ENCODE data around the gene CHSY1.

DNA sequence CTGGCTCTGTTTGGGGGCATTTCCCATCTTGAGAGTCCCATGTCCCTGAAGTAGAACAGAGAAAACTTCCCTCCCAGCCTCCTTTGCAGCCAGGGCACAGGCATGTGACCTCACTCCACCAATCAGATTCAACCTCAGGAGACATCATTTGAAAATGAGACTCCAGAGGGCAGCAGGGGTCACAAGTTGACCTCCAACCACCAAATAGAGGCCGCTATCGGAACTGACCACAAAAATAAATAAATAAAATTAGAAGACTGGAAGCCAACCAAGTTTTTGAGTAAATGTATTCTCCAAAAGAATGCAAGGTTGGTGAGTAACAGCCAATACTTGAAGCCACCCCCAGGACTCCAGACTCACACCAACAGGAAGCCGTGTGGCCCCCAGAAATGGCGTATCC, 106.5 kb downstream of the CHSY1 start:
- TF ChIP-seq, protein P1, sequence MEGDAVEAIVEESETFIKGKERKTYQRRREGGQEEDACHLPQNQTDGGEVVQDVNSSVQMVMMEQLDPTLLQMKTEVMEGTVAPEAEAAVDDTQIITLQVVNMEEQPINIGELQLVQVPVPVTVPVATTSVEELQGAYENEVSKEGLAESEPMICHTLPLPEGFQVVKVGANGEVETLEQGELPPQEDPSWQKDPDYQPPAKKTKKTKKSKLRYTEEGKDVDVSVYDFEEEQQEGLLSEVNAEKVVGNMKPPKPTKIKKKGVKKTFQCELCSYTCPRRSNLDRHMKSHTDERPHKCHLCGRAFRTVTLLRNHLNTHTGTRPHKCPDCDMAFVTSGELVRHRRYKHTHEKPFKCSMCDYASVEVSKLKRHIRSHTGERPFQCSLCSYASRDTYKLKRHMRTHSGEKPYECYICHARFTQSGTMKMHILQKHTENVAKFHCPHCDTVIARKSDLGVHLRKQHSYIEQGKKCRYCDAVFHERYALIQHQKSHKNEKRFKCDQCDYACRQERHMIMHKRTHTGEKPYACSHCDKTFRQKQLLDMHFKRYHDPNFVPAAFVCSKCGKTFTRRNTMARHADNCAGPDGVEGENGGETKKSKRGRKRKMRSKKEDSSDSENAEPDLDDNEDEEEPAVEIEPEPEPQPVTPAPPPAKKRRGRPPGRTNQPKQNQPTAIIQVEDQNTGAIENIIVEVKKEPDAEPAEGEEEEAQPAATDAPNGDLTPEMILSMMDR (conservative IDR thresholded peaks at IDR 0.05; ENCODE audit: low read length) = peak; percentile 21; the same call in 1 of the 2 replicates
- TF ChIP-seq EZH2phosphoT487 (IDR thresholded peaks at IDR 0.05; ENCODE audit: borderline replicate concordance) = no peak
